ENCODE measurements around the gene CDK15.

Gene CDK15

GRCh38 chr2:201777869-201778268, 28.5 kb upstream of the CDK15 start (continued):
- no peak for TF ChIP-seq ZNF280C (tag by site-specific recombination; IDR thresholded peaks at IDR 0.05)
- TF ChIP-seq ZNF426 (tag by site-specific recombination; IDR thresholded peaks at IDR 0.05), result no peak
- TF ChIP-seq ZBTB17 (tag by site-specific recombination; IDR thresholded peaks at IDR 0.05), result 0 out of 2 replicates have a peak, but pooled peaks have one; percentile 31
- TF ChIP-seq ZFHX2 (tag by site-specific recombination; conservative IDR thresholded peaks at IDR 0.05), result no peak
- TF ChIP-seq ZNF501 (tag by site-specific recombination; IDR thresholded peaks at IDR 0.05), result no peak
- no peak for TF ChIP-seq ZNF488 (tag by site-specific recombination; IDR thresholded peaks at IDR 0.05)
- TF ChIP-seq SP7 (tag by site-specific recombination; IDR thresholded peaks at IDR 0.05), result peak; percentile 61; the same call in 1 of the 2 replicates
- peak; percentile 53; the same call in 1 of the 2 replicates for TF ChIP-seq ZEB2 (tag by site-specific recombination; IDR thresholded peaks at IDR 0.05)
- TF ChIP-seq ZNF155 (tag by site-specific recombination; IDR thresholded peaks at IDR 0.05), result no peak
- 0 out of 2 replicates have a peak, but pooled peaks have one; percentile 15 for TF ChIP-seq ZNF580 (tag by site-specific recombination; IDR thresholded peaks at IDR 0.05)
- TF ChIP-seq ZNF529 (tag by site-specific recombination; IDR thresholded peaks at IDR 0.05; ENCODE audit: insufficient replicate concordance), result no peak
- TF ChIP-seq ZNF280D (tag by site-specific recombination; IDR thresholded peaks at IDR 0.05), result no peak
- TF ChIP-seq ZNF664 (tag by site-specific recombination; IDR thresholded peaks at IDR 0.05), result peak; percentile 84
- TF ChIP-seq ZNF394 (tag by site-specific recombination; IDR thresholded peaks at IDR 0.05; ENCODE audit: borderline replicate concordance), result 0 out of 2 replicates have a peak, but pooled peaks have one; percentile 15
- TF ChIP-seq ZXDB (tag by site-specific recombination; IDR thresholded peaks at IDR 0.05), result peak; percentile 48; the same call in 1 of the 2 replicates
- TF ChIP-seq IKZF3 (tag by site-specific recombination; IDR thresholded peaks at IDR 0.05), result 0 out of 2 replicates have a peak, but pooled peaks have one; percentile 22

GRCh38 chr2:201779901-201780673, 26.2 kb upstream of the CDK15 start:
- H3K4me1 ChIP-seq (ENCODE audit: control insufficient read depth, insufficient read depth, low read length), result peaks cover 13% of the 10 kb centered on the region; the same call in 1 of the 2 replicates
- H3K27ac ChIP-seq (ENCODE audit: extremely low read depth, low read depth, low read length), result peak overlapping the region; percentile 84
- ChIA-PET CTCF (interaction anchor here (0.6 to 1.7 kb wide), 7 partner anchors 12 to 612 kb away, joined by 3 to 6 read pairs (median 3); no protein-coding TSS in a partner anchor), POLR2A (interaction anchor here (0.5 to 1.5 kb wide), 17 partner anchors 8 to 855 kb away, joined by 3 to 11 read pairs (median 4); partner anchors contain the start of genes CASP10, CDK15, FAM117B and SUMO1)
- H3K4me3 ChIP-seq (ENCODE audit: low read depth, low read length), result peak overlapping the region; percentile 98
- no peaks in the 10 kb centered on the region for H3K36me3 ChIP-seq (ENCODE audit: control insufficient read depth in 2 of 2, insufficient read depth in 1 of 2, low read length in 2 of 2)
- H3K9me3 ChIP-seq (ENCODE audit: control insufficient read depth, insufficient read depth, low read depth, low read length), result no peaks in the 10 kb centered on the region
- no peak for TF ChIP-seq ZNF654 (tag by site-specific recombination; IDR thresholded peaks at IDR 0.05; ENCODE audit: low read depth)
- TF ChIP-seq KLF17 (tag by site-specific recombination; IDR thresholded peaks at IDR 0.05), result no peak
- TF ChIP-seq ZFHX2 (tag by site-specific recombination; conservative IDR thresholded peaks at IDR 0.05), result peak; percentile 49
- TF ChIP-seq ZNF311 (tag by site-specific recombination; IDR thresholded peaks at IDR 0.05; ENCODE audit: borderline replicate concordance), result no peak
- TF ChIP-seq ZNF114 (tag by site-specific recombination; IDR thresholded peaks at IDR 0.05), result no peak
- TF ChIP-seq ZNF223 (tag by site-specific recombination; IDR thresholded peaks at IDR 0.05), result no peak
- no peak for TF ChIP-seq ZNF521 (tag by site-specific recombination; IDR thresholded peaks at IDR 0.05)
- TF ChIP-seq ZNF423 (tag by site-specific recombination; IDR thresholded peaks at IDR 0.05), result peak; percentile 36; the same call in 1 of the 2 replicates
- no peak for TF ChIP-seq ZNF549 (tag by site-specific recombination; IDR thresholded peaks at IDR 0.05)
- TF ChIP-seq ZBTB17 (tag by site-specific recombination; IDR thresholded peaks at IDR 0.05), result no peak
- TF ChIP-seq ZNF610 (tag by site-specific recombination; IDR thresholded peaks at IDR 0.05; ENCODE audit: borderline replicate concordance), result no peak
- no peak for TF ChIP-seq ZNF324 (tag by site-specific recombination; IDR thresholded peaks at IDR 0.05)

Measured in HEK293 (cell line).